GM19025 (cell line): ENCODE data around the gene UBE2G1.
"Not testable (repeated sequence)": the region's sequence is repeated elsewhere in the genome, so short reads cannot be mapped to it uniquely, and the experiment has no call there.

Experiments
- ATAC-seq: cut with Tn5 transposase; IDR thresholded peaks from one replicate; pipeline ENCODE4 v1.9.1; 2021; ENCODE audit warnings: mild to moderate bottlenecking, low read depth, moderate library complexity; ENCODE audit not compliant: unreplicated experiment

The UBE2G1 gene

GRCh38 chr17:4256952-4257351 is 109.5 kb downstream of the UBE2G1 start:
- ATAC-seq = no peak

DNA sequence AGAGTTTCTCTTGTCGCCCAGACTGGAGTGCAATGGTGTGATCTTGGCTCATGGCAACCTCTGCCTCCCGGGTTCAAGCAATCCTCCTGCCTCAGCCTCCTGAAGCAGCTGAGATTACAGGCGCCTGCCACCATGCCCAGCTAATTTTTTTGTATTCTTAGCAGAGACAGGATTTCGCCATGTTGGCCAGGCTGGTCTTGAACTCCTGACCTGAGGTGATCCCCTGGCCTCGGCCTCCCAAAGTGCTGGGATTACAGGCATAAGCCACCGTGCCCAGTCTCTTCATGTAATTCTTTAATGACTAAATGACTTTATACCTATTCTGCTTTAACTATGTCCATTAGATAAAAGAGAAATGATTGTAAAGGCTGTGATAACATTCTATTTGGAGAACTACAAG is 111.2 kb downstream of the UBE2G1 start:
- not testable (repeated sequence) for ATAC-seq

DNA sequence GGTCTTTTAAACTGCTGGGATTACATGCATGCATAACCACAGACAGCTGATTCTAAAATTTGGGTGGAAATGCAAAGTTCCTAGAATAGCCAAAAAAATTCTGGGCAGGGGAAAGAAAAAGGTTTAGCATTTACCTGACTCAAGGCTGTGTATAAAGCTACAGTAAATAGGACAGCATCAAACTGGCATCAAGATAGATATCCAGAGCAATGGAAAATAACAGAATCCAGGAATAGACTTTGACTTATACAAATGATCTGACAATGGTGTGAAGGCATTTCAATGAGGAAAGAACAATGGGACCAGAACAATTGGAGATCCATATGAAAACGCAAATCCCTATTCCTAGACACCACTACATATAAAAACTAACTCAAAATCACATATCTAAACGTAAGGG is 115.6 kb downstream of the UBE2G1 start:
- ATAC-seq = no peak

DNA sequence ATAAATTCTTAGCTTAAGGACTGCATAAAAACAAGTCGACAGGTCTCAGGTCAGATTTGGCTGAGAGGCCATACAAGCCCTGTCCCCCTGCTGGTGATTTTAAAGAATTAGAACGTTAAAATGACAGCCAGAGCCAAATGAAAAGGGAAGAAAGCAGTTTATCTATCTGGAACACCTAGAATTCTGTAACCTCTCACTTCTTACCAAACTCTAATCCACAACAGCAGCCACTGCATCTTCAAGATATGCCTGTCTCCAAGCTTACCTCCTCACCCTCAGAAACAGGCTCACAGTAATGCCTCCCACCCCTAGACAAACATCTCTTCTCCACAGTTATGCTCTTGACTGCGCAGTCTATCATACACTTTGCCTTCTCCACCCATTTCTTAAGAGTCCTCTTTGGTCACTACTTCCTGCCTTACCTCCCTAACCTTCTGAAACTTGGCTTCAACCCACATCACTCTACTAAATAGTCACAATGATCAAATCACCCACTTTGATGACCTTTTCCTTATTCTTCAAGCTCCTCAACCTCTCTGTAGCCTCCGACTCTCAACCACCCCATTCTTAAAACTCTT is 116.9 kb downstream of the UBE2G1 start:
- no peak for ATAC-seq

- no peak for ATAC-seq
These were observed 117.8 kb downstream of the UBE2G1 start for GRCh38 chr17:4248504-4249277.

DNA sequence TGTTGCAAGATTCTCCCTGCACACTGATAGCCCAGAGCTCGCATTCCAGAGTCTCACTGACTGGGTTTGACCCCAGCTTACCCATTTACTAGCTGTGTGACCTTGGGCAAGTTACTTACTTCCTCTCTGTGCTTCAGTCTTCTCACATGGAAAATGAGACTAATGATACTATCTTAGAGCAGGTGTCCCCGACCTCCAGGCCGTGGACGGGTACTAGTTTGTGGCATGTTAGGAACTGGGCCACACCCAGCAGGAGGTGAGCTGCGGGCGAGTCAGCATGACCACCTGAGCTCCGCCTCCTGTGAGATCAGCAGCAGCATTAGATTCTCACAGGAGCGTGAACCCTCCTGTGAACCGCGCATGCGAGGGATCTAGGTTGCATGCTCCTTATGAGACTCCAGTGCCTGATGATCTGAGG is 118.5 kb downstream of the UBE2G1 start:
- no peak for ATAC-seq

- ATAC-seq = no peak
These were observed 119.0 kb downstream of the UBE2G1 start for GRCh38 chr17:4247361-4247970.

- no peak for ATAC-seq
These were observed 119.8 kb downstream of the UBE2G1 start for GRCh38 chr17:4246674-4247073.

- ATAC-seq = no peak
These were observed 124.9 kb downstream of the UBE2G1 start for GRCh38 chr17:4241535-4241934.

GRCh38 chr17:4236456-4236855 is 130.0 kb downstream of the UBE2G1 start:
- no peak for ATAC-seq

GRCh38 chr17:4235372-4236279 is 130.8 kb downstream of the UBE2G1 start:
- ATAC-seq = no peak

- no peak for ATAC-seq
These were observed 132.1 kb downstream of the UBE2G1 start for GRCh38 chr17:4234401-4234800.

- ATAC-seq = no peak
These were observed 132.7 kb downstream of the UBE2G1 start for GRCh38 chr17:4233668-4234258.

DNA sequence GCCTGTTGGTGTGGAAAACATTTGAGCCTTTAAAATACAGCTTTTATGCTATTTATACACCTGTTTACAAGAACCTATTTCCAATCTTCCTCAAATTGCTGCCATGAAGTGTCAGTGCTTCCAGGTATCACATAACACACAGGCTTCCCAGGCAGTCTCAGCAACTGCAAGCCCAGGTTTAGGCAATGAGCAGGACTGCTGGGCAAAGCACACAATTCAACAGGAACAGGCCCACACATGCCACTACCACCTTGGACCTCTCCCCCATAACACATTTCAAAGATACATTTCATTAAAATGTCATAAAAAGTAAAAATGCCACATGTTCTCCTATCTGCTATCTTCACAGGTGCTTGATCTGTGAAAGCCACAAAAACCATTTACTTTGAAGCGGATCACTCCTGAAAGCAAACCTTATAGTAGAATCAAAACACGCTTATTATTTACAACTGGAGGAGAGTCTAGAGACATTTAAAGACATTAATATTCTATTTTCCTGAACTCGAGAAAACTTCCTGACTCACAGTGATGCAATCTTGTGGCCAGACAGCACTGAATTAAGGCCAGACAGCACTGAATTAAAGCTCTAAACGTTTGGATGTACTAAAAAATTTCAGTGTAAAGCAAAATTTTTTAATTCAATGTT is 134.2 kb downstream of the UBE2G1 start:
- ATAC-seq = no peak

DNA sequence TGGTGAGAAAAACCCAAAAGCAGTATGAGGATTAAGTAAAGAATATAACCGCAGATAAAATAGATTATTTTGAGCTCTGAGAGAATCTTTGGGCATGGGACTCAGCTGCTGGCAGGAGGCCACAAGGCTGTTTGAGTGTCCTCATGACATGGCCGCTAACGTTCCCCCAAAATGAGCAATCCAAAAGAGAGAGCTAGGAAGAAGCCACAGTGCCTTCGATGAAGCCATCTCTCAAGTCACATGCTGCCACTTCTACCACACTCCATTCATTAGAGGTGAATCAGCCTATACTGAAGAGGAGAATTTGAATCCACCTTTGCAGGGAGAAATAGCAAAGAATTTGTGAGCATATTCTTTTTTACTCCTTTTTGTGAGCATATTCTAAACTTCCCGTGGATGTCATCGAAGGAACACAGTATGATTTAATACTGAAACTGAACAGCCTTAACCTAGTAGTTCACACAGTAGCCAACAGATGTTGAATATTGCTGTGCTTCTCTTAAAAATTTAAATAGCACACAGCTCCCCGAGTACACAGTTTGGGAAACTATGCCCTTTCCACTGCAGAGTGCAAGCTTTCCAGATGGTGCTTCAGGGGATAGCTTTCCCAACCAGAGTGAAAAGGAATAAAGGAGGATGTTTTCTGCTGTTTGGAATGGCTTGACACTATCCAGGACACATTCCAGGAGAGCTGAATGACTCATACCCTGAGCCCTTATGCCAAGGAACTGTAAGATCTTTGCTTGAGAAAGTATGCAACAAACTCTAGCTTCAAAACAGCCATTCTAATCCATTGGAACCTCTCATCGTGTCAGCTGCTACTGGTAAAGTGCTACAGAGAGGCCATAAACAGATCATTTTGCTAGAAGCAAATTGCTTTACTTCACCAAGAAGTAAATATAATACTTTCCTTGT is 136.6 kb downstream of the UBE2G1 start:
- no peak for ATAC-seq

DNA sequence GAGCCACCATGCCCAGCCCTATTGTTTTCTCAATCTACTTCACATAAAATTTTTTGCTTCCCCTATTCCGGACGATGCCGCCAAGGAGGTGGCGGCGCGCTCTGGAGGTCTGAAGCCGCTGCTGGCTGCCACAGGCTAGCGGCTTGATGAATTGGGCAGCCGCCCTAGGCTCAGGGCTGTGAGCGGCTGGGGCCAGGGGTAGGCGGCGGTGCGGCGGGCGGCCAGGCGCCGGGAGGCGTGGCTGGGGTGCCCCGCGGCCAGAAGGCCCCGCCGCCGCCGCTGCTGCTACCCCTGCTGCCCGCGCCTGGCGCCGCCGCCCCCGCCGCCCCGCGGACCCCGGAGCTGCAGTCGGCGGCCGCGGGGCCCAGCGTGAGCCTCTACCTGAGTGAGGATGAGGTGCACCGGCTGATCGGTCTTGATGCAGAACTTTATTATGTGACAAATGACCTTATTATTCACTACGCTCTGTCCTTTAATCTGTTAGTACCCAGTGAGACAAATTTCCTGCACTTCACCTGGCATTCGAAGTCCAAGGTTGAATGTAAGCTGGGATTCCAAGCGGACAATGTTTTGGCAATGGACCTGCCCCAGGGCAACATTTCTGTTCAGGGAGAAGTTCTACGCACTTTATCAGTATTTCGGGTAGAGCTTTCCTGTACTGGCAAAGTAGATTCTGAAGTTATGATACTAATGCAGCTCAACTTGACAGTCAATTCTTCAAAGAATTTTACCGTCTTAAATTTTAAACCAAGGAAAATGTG is 144.4 kb downstream of the UBE2G1 start:
- ATAC-seq = no peak

DNA sequence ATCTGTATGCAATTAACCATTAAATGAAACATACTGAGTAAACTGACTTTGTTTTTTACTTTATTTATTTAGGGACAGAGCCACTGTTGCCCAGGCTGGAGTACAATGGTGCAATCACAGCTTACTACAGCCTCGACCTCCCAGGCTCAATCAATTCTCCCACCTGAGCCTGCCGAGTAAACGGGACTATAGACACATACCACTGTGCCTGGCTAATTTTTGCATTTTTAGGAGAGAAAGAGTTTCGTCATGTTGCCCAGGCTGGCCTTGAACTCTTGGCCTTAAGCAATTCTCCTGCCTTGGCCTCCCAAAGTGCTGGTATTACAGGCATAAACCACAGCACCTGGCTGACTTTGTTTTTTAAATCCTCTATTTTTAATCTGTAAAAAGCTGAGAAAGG is 145.3 kb downstream of the UBE2G1 start:
- ATAC-seq = no peak

DNA sequence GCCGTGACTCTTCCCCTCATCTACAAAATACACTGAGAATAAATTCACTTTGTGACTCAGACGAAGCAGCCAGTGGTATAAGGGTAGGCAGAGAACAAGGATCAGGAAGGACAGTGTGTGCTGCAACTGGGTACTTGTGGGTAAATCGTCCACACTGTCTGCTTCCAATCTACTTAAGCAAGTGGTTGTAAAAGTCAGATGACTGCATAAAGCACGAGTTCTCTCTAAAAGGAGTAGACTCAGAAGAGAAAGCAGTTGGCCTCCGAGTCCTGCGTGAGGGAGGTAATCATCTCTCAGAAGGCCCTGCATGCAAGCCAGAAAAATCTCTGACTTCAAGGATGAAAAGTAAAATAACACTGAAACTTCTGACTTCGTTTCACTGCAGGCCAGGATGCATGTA is 145.8 kb downstream of the UBE2G1 start:
- ATAC-seq = no peak
